ENCODE measurements around the gene ACTN4.

Gene ACTN4

DNA sequence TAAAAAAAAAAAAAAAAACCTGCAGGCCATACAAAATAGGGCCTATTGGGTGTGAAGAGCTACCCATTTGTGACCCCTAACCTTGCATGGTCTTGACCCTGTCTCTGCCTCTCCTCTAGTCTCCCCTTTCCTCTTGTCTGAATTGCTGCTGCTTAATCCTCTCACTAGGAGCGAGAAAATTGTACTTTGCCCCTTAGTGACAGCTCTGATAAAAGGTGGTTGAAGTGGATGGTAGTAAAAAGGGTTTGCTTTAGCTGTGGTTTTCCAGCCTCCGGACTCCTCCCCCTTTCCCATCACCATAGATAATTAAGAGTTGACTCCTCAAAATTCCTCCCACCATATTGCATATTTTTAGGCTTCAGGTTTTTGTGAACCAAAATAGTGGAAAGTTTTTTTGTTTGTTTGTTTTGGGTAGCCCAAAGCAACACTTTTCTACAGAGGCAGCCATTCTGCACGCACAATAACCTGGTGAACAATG, 23.5 kb downstream of the ACTN4 start:
- Histone ChIP-seq H3K27ac (ENCODE audit: low read length) (no peak overlapping the region), H3K4me2 (ENCODE audit: low read length) (no peak overlapping the region), H3K79me2 (ENCODE audit: low read length) (peaks cover 92% of the 10 kb centered on the region), H3K4me1 (ENCODE audit: low read length) (peaks cover 25% of the 10 kb centered on the region), H3K9me3 (ENCODE audit: insufficient read depth, low read length) (no peaks in the 10 kb centered on the region), H2AFZ (ENCODE audit: low read depth, low read length) (no peak overlapping the region), H3K9ac (ENCODE audit: low read length) (no peak overlapping the region), H3K27me3 (ENCODE audit: low read depth, low read length) (no peaks in the 10 kb centered on the region), H4K20me1 (ENCODE audit: insufficient read depth, low read length) (peaks cover 20% of the 10 kb centered on the region), H3K4me3 (ENCODE audit: low read length) (no peak overlapping the region), H3K36me3 (replicated peaks; ENCODE audit: low read depth, low read length) (peaks cover 17% of the 10 kb centered on the region)
- TF ChIP-seq, protein P1, sequence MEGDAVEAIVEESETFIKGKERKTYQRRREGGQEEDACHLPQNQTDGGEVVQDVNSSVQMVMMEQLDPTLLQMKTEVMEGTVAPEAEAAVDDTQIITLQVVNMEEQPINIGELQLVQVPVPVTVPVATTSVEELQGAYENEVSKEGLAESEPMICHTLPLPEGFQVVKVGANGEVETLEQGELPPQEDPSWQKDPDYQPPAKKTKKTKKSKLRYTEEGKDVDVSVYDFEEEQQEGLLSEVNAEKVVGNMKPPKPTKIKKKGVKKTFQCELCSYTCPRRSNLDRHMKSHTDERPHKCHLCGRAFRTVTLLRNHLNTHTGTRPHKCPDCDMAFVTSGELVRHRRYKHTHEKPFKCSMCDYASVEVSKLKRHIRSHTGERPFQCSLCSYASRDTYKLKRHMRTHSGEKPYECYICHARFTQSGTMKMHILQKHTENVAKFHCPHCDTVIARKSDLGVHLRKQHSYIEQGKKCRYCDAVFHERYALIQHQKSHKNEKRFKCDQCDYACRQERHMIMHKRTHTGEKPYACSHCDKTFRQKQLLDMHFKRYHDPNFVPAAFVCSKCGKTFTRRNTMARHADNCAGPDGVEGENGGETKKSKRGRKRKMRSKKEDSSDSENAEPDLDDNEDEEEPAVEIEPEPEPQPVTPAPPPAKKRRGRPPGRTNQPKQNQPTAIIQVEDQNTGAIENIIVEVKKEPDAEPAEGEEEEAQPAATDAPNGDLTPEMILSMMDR (IDR thresholded peaks at IDR 0.05; ENCODE audit: low read depth, low read length): no peak
- TF ChIP-seq EZH2phosphoT487 (IDR thresholded peaks at IDR 0.05; ENCODE audit: low read depth): no peak

DNA sequence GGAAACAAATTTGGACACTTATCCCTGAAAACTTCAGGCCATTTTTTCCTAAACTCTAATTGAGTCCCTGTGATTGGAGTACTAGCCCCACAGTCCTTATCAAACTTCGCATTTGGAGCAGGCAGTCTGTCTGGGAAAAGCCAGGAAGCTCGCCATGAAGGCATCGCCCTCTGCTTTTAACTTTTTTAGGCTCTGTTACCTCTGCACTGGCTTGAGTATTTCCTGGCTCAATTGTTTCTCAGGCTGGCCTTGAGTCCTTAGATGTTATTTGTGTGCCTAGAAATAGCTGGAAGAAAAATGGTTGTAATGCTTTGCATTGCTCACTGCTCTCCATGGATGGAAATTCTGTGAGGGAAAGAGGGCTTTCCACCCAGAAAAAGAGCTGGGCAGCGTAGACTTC, 24.2 kb downstream of the ACTN4 start:
- peaks cover 92% of the 10 kb centered on the region for H3K79me2 ChIP-seq (ENCODE audit: low read length)
- no peak overlapping the region for H2AFZ ChIP-seq (ENCODE audit: low read depth, low read length)
- no peak overlapping the region for H3K27ac ChIP-seq (ENCODE audit: low read length)
- H3K9me3 ChIP-seq (ENCODE audit: insufficient read depth, low read length): no peaks in the 10 kb centered on the region
- H3K4me3 ChIP-seq (ENCODE audit: low read length): no peak overlapping the region
- TF ChIP-seq, protein P1 (IDR thresholded peaks at IDR 0.05; ENCODE audit: low read depth, low read length): no peak
- TF ChIP-seq EZH2phosphoT487 (IDR thresholded peaks at IDR 0.05; ENCODE audit: low read depth): no peak
- no peaks in the 10 kb centered on the region for H3K27me3 ChIP-seq (ENCODE audit: low read depth, low read length)
- H4K20me1 ChIP-seq (ENCODE audit: insufficient read depth, low read length): peaks cover 13% of the 10 kb centered on the region
- H3K36me3 ChIP-seq (replicated peaks; ENCODE audit: low read depth, low read length): peaks cover 24% of the 10 kb centered on the region
- no peak overlapping the region for H3K9ac ChIP-seq (ENCODE audit: low read length)
- H3K4me2 ChIP-seq (ENCODE audit: low read length): no peak overlapping the region
- H3K4me1 ChIP-seq (ENCODE audit: low read length): peaks cover 26% of the 10 kb centered on the region

DNA sequence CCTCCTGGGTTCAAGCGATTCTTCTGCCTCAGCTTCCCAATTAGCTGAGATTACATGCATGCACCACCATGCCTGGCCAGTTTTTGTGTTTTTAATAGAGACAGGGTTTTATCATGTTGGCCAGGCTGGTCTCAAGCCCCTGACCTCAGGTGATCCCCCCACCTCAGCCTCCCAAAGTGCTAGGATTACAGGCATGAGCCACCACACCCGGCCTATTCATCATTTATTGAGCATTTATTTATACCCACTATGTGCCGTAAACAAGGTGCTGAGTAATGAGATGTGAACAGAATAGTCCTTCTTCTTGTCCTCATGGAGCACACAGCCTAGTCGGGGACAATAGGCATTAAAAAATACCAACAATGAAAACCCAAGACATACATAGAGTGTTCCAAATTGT, 25.6 kb downstream of the ACTN4 start:
- Histone ChIP-seq H3K4me3 (ENCODE audit: low read length) (no peak overlapping the region), H3K4me2 (ENCODE audit: low read length) (no peak overlapping the region), H3K79me2 (ENCODE audit: low read length) (peaks cover 92% of the 10 kb centered on the region), H3K9me3 (ENCODE audit: insufficient read depth, low read length) (no peaks in the 10 kb centered on the region), H2AFZ (ENCODE audit: low read depth, low read length) (no peak overlapping the region), H4K20me1 (ENCODE audit: insufficient read depth, low read length) (0 out of 2 replicates have a peak, but pooled peaks cover 5% of the 10 kb centered on the region), H3K4me1 (ENCODE audit: low read length) (peaks cover 26% of the 10 kb centered on the region), H3K9ac (ENCODE audit: low read length) (no peak overlapping the region), H3K36me3 (replicated peaks; ENCODE audit: low read depth, low read length) (peaks cover 29% of the 10 kb centered on the region), H3K27ac (ENCODE audit: low read length) (no peak overlapping the region), H3K27me3 (ENCODE audit: low read depth, low read length) (no peaks in the 10 kb centered on the region)
- TF ChIP-seq EZH2phosphoT487 (IDR thresholded peaks at IDR 0.05; ENCODE audit: low read depth): no peak
- TF ChIP-seq, protein P1 (IDR thresholded peaks at IDR 0.05; ENCODE audit: low read depth, low read length): no peak

DNA sequence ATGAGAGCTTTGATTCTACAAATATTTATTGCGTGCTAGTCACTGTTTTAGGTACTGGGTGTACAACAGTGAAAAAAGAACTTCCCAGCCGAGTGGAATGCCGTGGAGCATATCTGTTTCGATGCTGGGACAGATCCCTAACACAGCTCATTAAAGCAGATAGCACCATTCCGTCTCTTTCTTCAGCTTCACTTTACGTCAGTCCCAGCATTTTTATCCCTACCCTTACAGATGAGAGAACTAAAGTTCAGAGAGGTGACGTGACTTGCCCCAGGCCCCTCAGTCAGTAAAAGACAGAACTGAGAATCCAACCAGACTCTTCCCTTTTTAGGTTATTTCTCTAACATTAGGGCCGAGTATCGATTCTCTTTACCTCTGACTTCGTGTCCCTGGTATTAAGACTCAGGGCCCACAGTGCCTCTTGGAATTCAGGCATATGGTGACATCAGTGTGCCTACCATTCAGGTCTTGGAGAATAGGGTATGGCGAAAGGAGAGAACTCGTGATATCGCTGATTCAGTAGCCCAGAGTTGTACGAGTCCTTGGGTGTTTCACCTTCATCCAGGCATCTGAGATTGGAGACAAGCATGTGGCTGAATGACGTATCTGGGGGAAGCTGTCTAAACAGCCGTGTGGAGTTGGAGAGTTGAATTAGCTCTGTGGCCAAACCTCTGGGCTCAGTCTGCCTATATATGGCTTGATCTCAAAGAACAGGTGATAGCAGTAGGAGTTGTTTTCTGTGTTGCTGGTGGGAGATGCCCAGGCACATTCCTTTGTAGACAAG, 27.1 kb downstream of the ACTN4 start:
- no peak overlapping the region; the same call in 1 of the 2 replicates for H2AFZ ChIP-seq (ENCODE audit: low read depth, low read length)
- H3K4me1 ChIP-seq (ENCODE audit: low read length): peaks cover 26% of the 10 kb centered on the region
- peaks cover 92% of the 10 kb centered on the region for H3K79me2 ChIP-seq (ENCODE audit: low read length)
- H3K4me3 ChIP-seq (ENCODE audit: low read length): peak overlapping the region; percentile 35
- H3K4me2 ChIP-seq (ENCODE audit: low read length): peak overlapping the region; percentile 80
- peak overlapping the region; percentile 86 for H3K27ac ChIP-seq (ENCODE audit: low read length)
- H3K9ac ChIP-seq (ENCODE audit: low read length): peak overlapping the region; percentile 69
- no peaks in the 10 kb centered on the region for H3K9me3 ChIP-seq (ENCODE audit: insufficient read depth, low read length)
- TF ChIP-seq, protein P1 (IDR thresholded peaks at IDR 0.05; ENCODE audit: low read depth, low read length): no peak
- no peak for TF ChIP-seq EZH2phosphoT487 (IDR thresholded peaks at IDR 0.05; ENCODE audit: low read depth)
- H4K20me1 ChIP-seq (ENCODE audit: insufficient read depth, low read length): 0 out of 2 replicates have a peak, but pooled peaks cover under 1% of the 10 kb centered on the region
- peaks cover 24% of the 10 kb centered on the region for H3K36me3 ChIP-seq (replicated peaks; ENCODE audit: low read depth, low read length)
- H3K27me3 ChIP-seq (ENCODE audit: low read depth, low read length): no peaks in the 10 kb centered on the region

Measured in OCI-LY3 (cell line).